ENCODE data around the gene GPR26. TPM values are rescaled to one million over a fixed set of nuclear protein-coding genes. Genes with fewer than 3 reads are reported as not detected.

The GPR26 gene
- total RNA-seq, 1 donor from 2014 or later: not detected

DNA sequence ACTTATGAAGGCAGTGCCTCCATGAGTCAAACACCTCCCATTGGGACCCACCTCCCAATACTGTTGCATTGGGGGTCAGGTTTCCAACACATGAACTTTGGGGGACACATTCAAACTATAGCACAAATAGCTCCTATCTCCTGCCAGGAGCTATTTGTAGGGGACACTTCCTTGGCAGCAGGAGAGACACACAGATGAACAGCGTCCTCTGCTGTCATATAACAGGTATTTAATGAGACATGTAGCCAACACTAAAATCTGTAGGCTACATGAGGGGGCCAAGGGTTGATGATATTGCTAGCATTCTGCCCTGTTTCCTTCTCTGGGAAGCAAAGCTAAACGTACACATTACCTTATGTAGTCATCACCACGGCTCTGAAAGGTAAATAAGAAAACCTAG, 2.6 kb upstream of the GPR26 start:
- Mint-ChIP-seq H3K4me1 (no peaks in the 10 kb centered on the region), H3K27ac (no peak overlapping the region), H3K27me3 (ENCODE audit: low read depth) (peaks cover 78% of the 10 kb centered on the region), H3K9me3 (no peaks in the 10 kb centered on the region), H3K36me3 (peaks cover 1% of the 10 kb centered on the region), H3K4me3 (no peak overlapping the region)
- DNase-seq (ENCODE audit: low spot score in 2 of 2, unreplicated experiment in 2 of 2): no peak
- TF ChIP-seq CTCF (IDR thresholded peaks at IDR 0.05; ENCODE audit: unreplicated experiment): no peak

DNA sequence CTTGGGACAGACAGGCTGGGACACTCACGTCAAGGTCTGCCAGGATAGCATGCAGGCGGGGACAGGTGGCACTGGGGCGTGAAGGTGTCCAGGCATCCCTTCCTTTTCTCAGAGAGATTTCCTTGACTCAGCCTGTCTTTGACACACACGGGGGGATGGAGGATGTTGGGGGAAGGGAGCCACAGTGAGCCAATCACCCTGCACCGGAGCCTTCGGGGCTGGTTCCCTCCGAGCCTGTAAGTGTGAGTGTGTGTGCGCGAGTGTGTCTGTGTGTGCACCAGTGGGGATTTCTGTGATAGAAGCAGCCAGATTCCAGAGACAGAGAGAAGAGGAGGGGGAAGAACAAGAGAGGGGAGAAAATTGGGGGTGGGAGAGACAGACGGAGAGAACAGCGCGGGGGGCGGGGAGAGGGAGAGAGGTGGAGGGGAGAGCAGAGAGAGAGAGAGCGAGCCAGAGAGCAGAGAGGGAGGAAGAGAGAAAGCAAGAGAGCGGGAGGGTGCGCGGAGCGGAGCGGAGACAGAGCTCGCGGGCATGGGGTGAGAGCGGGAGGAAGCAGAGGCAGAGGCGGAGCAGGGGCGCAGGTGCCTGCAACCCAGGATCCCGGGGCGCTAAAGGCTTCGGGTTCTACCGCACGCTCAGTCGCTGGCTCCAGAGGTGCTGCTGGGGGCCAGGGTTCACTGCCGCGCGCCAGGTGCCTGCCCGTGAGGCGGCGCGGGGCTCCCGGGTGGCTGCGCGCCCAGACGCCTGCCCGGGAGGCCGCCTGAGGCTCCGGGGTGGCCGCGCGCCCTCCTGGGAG, 466 bp upstream of the GPR26 start:
- TF ChIP-seq CTCF (IDR thresholded peaks at IDR 0.05; ENCODE audit: unreplicated experiment): no peak
- no peak for DNase-seq (ENCODE audit: low spot score in 2 of 2, unreplicated experiment in 2 of 2)
- H3K9me3 Mint-ChIP-seq: no peaks in the 10 kb centered on the region
- no peaks in the 10 kb centered on the region for H3K4me1 Mint-ChIP-seq
- H3K27me3 Mint-ChIP-seq (ENCODE audit: low read depth): peaks cover 94% of the 10 kb centered on the region
- H3K4me3 Mint-ChIP-seq: peak overlapping the region; percentile 13
- H3K36me3 Mint-ChIP-seq: peaks cover 1% of the 10 kb centered on the region
- no peak overlapping the region for H3K27ac Mint-ChIP-seq

- Mint-ChIP-seq H3K27me3 (ENCODE audit: low read depth) (peaks cover 84% of the 10 kb centered on the region), H3K4me3 (no peak overlapping the region)
- no peak for TF ChIP-seq CTCF (IDR thresholded peaks at IDR 0.05; ENCODE audit: unreplicated experiment)
Observed at GRCh38 chr10:123669886-123670285, 3.7 kb downstream of the GPR26 start.

GRCh38 chr10:123673198-123673597, 7.0 kb downstream of the GPR26 start:
- Mint-ChIP-seq H3K36me3 (no peaks in the 10 kb centered on the region), H3K27ac (no peak overlapping the region), H3K4me1 (no peaks in the 10 kb centered on the region), H3K9me3 (no peaks in the 10 kb centered on the region), H3K27me3 (ENCODE audit: low read depth) (peaks cover 82% of the 10 kb centered on the region), H3K4me3 (no peak overlapping the region)
- no peak for DNase-seq (ENCODE audit: low spot score in 2 of 2, unreplicated experiment in 2 of 2)
- TF ChIP-seq CTCF (IDR thresholded peaks at IDR 0.05; ENCODE audit: unreplicated experiment): no peak

More at GRCh38 chr10:123669886-123670285, 3.7 kb downstream of the GPR26 start:
- H3K9me3 Mint-ChIP-seq: no peaks in the 10 kb centered on the region
- DNase-seq (ENCODE audit: low spot score in 2 of 2, unreplicated experiment in 2 of 2): no peak
- peaks cover 1% of the 10 kb centered on the region for H3K36me3 Mint-ChIP-seq
- H3K4me1 Mint-ChIP-seq: no peaks in the 10 kb centered on the region
- no peak overlapping the region for H3K27ac Mint-ChIP-seq

GRCh38 chr10:123674741-123675140, 8.6 kb downstream of the GPR26 start:
- H3K27me3 Mint-ChIP-seq (ENCODE audit: low read depth): peaks cover 77% of the 10 kb centered on the region
- H3K36me3 Mint-ChIP-seq: no peaks in the 10 kb centered on the region
- no peak overlapping the region for H3K4me3 Mint-ChIP-seq
- no peaks in the 10 kb centered on the region for H3K9me3 Mint-ChIP-seq
- no peak for DNase-seq (ENCODE audit: low spot score in 2 of 2, unreplicated experiment in 2 of 2)
- no peak overlapping the region for H3K27ac Mint-ChIP-seq
- H3K4me1 Mint-ChIP-seq: no peaks in the 10 kb centered on the region
- no peak for TF ChIP-seq CTCF (IDR thresholded peaks at IDR 0.05; ENCODE audit: unreplicated experiment)

Measured in mesothelial cell of epicardium (in vitro differentiated cells).